ENCODE measurements around the gene TTC34.

DNA sequence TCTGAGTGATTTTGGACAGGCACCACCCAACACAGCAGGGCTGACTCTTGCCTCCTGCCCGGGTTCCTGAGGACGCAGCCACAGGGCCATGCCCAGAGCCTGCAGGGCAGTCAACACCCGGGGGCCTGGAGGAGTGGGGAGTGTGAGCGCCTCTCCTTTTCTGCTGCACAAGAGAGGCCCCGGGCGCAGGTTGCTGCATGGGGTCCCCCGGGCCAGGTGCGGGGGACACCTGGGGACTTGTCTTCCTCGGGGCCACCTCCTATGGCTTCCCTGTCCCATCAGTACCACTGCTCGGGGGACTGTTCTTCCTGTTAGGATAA is 6.9 kb upstream of the TTC34 start:
- TF ChIP-seq, protein P1, sequence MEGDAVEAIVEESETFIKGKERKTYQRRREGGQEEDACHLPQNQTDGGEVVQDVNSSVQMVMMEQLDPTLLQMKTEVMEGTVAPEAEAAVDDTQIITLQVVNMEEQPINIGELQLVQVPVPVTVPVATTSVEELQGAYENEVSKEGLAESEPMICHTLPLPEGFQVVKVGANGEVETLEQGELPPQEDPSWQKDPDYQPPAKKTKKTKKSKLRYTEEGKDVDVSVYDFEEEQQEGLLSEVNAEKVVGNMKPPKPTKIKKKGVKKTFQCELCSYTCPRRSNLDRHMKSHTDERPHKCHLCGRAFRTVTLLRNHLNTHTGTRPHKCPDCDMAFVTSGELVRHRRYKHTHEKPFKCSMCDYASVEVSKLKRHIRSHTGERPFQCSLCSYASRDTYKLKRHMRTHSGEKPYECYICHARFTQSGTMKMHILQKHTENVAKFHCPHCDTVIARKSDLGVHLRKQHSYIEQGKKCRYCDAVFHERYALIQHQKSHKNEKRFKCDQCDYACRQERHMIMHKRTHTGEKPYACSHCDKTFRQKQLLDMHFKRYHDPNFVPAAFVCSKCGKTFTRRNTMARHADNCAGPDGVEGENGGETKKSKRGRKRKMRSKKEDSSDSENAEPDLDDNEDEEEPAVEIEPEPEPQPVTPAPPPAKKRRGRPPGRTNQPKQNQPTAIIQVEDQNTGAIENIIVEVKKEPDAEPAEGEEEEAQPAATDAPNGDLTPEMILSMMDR (conservative IDR thresholded peaks at IDR 0.05; ENCODE audit: low read depth in 2 of 2): no peak
- TF ChIP-seq CREB1 (CRISPR knock-in tag; IDR thresholded peaks at IDR 0.05; ENCODE audit: low read depth): no peak
- TF ChIP-seq ZNF114 (CRISPR knock-in tag; IDR thresholded peaks at IDR 0.05): no peak
- TF ChIP-seq POLR2AphosphoS5 (IDR thresholded peaks at IDR 0.05; ENCODE audit: low read depth): no peak
- no peak for TF ChIP-seq EZH2phosphoT487 (IDR thresholded peaks at IDR 0.05; ENCODE audit: unreplicated experiment)
- no peak for TF ChIP-seq EZH2 (IDR thresholded peaks at IDR 0.05; ENCODE audit: low read depth, unreplicated experiment)
- no peak for TF ChIP-seq ZNF331 (CRISPR knock-in tag; IDR thresholded peaks at IDR 0.05; ENCODE audit: low read depth)
- TF ChIP-seq, protein P2, sequence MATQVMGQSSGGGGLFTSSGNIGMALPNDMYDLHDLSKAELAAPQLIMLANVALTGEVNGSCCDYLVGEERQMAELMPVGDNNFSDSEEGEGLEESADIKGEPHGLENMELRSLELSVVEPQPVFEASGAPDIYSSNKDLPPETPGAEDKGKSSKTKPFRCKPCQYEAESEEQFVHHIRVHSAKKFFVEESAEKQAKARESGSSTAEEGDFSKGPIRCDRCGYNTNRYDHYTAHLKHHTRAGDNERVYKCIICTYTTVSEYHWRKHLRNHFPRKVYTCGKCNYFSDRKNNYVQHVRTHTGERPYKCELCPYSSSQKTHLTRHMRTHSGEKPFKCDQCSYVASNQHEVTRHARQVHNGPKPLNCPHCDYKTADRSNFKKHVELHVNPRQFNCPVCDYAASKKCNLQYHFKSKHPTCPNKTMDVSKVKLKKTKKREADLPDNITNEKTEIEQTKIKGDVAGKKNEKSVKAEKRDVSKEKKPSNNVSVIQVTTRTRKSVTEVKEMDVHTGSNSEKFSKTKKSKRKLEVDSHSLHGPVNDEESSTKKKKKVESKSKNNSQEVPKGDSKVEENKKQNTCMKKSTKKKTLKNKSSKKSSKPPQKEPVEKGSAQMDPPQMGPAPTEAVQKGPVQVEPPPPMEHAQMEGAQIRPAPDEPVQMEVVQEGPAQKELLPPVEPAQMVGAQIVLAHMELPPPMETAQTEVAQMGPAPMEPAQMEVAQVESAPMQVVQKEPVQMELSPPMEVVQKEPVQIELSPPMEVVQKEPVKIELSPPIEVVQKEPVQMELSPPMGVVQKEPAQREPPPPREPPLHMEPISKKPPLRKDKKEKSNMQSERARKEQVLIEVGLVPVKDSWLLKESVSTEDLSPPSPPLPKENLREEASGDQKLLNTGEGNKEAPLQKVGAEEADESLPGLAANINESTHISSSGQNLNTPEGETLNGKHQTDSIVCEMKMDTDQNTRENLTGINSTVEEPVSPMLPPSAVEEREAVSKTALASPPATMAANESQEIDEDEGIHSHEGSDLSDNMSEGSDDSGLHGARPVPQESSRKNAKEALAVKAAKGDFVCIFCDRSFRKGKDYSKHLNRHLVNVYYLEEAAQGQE (IDR thresholded peaks at IDR 0.05; ENCODE audit: unreplicated experiment): no peak
- no peak for TF ChIP-seq JUNB (IDR thresholded peaks at IDR 0.05; ENCODE audit: unreplicated experiment)
- TF ChIP-seq, protein P3, sequence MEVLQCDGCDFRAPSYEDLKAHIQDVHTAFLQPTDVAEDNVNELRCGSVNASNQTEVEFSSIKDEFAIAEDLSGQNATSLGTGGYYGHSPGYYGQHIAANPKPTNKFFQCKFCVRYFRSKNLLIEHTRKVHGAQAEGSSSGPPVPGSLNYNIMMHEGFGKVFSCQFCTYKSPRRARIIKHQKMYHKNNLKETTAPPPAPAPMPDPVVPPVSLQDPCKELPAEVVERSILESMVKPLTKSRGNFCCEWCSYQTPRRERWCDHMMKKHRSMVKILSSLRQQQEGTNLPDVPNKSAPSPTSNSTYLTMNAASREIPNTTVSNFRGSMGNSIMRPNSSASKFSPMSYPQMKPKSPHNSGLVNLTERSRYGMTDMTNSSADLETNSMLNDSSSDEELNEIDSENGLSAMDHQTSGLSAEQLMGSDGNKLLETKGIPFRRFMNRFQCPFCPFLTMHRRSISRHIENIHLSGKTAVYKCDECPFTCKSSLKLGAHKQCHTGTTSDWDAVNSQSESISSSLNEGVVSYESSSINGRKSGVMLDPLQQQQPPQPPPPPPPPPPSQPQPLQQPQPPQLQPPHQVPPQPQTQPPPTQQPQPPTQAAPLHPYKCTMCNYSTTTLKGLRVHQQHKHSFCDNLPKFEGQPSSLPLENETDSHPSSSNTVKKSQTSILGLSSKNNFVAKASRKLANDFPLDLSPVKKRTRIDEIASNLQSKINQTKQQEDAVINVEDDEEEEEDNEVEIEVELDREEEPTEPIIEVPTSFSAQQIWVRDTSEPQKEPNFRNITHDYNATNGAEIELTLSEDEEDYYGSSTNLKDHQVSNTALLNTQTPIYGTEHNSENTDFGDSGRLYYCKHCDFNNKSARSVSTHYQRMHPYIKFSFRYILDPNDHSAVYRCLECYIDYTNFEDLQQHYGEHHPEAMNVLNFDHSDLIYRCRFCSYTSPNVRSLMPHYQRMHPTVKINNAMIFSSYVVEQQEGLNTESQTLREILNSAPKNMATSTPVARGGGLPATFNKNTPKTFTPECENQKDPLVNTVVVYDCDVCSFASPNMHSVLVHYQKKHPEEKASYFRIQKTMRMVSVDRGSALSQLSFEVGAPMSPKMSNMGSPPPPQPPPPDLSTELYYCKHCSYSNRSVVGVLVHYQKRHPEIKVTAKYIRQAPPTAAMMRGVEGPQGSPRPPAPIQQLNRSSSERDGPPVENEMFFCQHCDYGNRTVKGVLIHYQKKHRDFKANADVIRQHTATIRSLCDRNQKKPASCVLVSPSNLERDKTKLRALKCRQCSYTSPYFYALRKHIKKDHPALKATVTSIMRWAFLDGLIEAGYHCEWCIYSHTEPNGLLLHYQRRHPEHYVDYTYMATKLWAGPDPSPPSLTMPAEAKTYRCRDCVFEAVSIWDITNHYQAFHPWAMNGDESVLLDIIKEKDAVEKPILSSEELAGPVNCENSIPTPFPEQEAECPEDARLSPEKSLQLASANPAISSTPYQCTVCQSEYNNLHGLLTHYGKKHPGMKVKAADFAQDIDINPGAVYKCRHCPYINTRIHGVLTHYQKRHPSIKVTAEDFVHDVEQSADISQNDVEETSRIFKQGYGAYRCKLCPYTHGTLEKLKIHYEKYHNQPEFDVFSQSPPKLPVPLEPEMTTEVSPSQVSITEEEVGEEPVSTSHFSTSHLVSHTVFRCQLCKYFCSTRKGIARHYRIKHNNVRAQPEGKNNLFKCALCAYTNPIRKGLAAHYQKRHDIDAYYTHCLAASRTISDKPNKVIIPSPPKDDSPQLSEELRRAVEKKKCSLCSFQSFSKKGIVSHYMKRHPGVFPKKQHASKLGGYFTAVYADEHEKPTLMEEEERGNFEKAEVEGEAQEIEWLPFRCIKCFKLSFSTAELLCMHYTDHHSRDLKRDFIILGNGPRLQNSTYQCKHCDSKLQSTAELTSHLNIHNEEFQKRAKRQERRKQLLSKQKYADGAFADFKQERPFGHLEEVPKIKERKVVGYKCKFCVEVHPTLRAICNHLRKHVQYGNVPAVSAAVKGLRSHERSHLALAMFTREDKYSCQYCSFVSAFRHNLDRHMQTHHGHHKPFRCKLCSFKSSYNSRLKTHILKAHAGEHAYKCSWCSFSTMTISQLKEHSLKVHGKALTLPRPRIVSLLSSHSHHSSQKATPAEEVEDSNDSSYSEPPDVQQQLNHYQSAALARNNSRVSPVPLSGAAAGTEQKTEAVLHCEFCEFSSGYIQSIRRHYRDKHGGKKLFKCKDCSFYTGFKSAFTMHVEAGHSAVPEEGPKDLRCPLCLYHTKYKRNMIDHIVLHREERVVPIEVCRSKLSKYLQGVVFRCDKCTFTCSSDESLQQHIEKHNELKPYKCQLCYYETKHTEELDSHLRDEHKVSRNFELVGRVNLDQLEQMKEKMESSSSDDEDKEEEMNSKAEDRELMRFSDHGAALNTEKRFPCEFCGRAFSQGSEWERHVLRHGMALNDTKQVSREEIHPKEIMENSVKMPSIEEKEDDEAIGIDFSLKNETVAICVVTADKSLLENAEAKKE (CRISPR knock-in tag; IDR thresholded peaks at IDR 0.05): no peak
- TF ChIP-seq, protein P4, sequence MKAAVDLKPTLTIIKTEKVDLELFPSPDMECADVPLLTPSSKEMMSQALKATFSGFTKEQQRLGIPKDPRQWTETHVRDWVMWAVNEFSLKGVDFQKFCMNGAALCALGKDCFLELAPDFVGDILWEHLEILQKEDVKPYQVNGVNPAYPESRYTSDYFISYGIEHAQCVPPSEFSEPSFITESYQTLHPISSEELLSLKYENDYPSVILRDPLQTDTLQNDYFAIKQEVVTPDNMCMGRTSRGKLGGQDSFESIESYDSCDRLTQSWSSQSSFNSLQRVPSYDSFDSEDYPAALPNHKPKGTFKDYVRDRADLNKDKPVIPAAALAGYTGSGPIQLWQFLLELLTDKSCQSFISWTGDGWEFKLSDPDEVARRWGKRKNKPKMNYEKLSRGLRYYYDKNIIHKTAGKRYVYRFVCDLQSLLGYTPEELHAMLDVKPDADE (IDR thresholded peaks at IDR 0.05): no peak
- TF ChIP-seq NANOG (IDR thresholded peaks at IDR 0.05; ENCODE audit: borderline replicate concordance): no peak
- TF ChIP-seq STAT1 (IDR thresholded peaks at IDR 0.05; ENCODE audit: unreplicated experiment): no peak
